Left renal cortex interstitium (tissue), 4 donors: Measurements from ENCODE around the gene CHRNB1. TPM values are rescaled to one million over a fixed set of nuclear protein-coding genes. Genes with fewer than 3 reads are reported as not detected.

Experiments used
- DNase-seq, 4 donors: peaks; one replicate each; pipeline ENCODE4 v3.0.0-alpha.2; 2013; ENCODE audit warnings: low read depth in 4 of 4, low spot score in 2 of 4, missing footprints in 1 of 4
- polyA plus RNA-seq, 4 donors: library from polyadenylated mRNA; unstranded; fragments of 120-200 nt; gene quantifications; one replicate each; pipeline ENCODE4 v1.2.1, GENCODE V29; 2013; ENCODE audit not compliant: insufficient read length in 4 of 4

CHRNB1 gene
- polyA plus RNA-seq, 4 donors = 10.3 to 10.8 (median 10.6) TPM

DNA sequence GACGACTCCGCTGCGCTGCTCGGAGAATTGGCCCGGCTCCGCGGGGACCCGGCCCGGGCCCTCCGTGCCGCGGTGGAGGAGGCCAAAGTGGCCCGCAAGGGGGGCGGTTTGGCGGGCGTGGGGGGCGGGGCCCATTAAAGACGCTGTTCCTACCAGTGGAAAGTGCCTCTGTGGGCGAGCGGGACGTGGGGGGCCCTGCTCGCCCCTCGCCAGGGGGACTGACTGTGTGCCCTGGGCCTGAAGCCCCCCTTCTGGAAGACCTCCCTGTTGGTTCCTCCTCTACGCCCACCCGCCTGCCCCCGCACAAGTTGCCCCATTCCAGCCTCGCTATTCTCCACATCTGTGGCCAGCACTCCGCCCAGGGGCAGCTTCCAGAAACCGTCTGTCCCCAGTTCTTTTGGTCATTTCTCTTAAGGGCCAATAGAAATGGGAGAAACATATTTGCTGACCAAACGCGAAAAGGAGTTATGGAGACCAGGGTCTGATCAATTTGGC is 7.4 kb upstream of the CHRNB1 start:
- DNase-seq = no peak

DNA sequence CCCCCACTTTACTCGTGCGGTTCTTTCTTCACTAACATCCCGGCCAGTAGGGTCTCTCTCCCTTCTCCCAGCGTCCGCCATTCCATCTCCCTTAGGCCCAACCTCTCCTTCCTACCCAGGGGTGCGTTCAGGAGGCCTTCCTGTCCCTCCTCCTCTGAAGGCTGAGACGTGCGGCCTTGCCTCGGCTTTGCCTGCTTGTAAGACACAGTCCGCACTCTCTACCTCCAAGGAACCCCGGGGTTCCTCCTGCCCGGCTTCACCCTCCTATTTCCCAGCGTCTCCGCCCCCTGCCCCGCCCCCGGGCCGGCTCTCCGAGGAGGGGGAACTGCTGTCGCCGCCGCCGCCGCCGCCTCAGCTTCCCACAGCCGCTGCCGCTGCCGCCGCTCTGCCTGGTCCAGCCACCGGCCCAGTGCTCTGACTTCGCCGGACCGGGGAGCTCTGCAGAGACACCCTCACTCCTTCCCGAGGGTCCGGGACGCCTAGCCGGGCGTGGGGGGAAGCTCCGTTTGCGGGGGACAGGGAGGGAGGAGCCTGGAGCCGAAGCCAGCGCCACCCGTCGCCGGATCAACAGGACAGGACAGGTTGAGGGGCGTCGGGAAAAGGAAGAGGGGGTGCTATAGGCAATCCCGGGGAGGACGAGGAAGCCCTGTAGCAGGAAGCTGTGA is 6.8 kb upstream of the CHRNB1 start:
- peak in 2 of 4 donors; percentile 28 to 42 for DNase-seq

DNA sequence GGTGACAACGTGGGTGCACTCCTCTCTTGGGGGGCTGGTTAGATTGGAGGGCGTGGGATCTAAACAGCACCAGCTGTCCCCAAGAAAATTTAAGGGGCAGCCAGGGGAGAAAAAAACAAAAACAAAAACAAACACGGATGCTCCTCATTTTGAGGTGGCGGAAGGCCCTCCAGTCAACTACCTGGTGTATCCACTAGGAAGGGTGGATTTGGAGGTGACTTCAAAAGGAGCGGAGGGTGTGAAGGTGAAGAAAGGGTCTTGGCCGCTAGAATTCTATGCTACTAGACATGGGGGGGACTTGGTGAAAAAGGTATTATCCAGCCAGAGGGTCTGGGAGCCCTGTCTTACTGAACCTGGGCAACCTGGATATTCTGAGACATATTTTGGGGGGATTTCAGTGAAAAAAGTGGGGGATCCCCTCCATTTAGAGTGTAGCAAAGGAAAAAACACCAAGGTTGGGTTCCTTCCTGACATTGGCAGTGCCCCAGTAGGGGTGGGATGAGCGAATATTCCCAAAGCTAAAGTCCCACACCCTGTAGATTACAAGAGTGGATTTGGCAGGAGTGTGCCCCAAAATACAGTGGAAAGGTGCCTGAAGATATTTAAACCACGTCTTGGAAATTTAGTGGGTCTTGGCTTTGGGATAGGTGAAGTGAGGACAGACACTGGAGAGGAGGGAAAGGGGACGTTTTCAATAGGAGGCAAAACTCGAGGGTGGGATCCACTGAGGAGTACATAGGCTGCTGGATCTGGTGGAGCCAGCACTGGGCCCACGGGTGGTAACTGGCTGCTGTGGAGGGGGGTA is 6.0 kb upstream of the CHRNB1 start:
- DNase-seq = no peak

DNA sequence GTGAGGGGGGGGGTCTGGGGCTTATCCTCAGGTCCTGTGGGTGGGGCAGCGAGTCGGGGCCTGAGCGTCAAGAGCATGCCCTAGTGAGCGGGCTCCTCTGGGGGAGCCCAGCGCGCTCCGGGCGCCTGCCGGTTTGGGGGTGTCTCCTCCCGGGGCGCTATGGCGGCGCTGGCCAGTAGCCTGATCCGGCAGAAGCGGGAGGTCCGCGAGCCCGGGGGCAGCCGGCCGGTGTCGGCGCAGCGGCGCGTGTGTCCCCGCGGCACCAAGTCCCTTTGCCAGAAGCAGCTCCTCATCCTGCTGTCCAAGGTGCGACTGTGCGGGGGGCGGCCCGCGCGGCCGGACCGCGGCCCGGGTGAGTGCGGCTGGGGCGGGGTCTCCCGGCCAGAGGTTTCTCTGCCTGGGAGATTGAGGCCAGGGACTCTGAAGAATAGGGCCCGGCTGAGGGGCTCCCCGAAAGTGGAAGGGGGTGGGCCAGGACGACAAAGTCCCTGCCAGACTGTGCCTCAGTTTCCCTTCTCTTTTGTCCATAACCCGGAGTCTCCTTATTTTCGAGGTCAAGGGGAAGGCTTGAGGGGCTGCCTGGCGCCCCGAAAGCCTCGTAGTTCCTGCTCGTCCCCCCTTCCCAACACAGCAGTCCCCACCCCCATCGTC is 5.3 kb upstream of the CHRNB1 start, which contains the start of gene FGF11:
Gene FGF11, plus strand, starts transcription at position 51 of the 651 bp plus-strand sequence. Its CDS starts 109 bp downstream, at position 160.
- DNase-seq = no peak

DNA sequence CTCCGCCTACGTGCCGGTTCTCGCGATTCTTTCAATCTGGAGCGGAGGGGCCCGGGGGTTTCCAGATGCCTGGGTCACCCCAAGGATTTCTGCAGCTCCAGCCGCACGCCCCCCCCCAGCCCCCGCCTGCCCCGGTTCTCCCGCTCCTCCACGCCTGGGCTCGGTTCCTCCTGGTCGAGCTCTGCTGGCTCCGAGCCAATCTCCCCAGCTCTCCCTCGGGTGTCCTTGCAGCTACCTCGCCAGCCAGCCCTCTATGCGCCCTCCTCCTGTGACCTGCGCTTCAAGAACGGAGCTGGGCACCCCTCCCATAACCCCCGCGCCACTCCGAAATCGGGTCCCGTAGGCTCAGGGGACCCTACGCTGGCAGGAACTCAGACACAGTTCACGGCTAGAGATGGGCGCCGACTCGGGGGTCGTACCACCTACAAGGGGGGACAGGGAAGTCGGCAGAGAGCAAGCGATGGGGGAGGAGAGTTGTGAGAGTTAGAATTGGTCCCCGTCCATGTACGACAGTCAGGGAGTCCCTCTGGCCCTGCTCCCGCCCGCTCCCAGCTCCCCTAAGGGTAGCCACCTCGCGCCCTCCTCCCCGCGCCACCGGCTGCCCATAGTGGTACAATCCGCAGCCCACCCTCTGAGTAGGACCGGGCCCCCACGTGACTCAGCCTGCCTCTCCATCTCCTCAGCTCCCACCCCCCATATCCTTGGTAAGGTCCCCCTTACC is 4.6 kb upstream of the CHRNB1 start:
- DNase-seq = peak in 2 of 4 donors; percentile 47 to 51

DNA sequence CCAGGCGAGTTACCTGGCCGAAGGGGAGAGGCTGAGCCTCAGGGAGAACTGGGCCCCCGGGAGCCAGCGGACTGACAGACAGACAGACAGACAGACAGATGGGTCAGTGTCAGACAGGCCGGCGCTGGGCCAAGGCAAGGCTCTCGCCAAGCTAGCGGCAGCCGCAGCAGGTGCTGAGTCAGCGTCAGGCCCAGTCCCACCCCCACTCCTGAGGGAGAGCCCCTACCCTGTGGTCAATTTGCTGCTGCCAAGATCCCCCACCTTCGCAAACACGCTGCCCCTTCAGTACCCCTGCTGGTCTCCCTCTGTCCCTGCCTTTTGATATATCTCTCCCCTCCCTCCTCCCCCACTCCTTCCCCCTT is 4.0 kb upstream of the CHRNB1 start:
- peak in 1 of 4 donors; percentile 21 for DNase-seq

DNA sequence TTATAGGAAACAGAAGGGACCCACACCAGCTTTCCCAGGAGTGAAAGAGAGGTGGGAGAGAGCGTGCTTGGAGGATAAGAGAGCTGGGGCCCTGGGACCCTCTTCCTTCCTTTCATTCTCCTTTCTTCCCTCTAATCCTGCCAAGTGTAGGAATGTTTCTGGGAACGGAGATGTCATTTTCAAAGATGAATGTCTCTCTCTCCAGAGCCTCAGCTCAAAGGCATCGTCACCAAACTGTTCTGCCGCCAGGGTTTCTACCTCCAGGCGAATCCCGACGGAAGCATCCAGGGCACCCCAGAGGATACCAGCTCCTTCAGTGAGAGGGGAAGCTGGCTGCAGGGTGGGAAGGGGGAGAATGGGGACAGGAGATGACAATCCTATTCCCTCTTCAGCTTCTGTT is 3.6 kb upstream of the CHRNB1 start:
- DNase-seq = no peak

DNA sequence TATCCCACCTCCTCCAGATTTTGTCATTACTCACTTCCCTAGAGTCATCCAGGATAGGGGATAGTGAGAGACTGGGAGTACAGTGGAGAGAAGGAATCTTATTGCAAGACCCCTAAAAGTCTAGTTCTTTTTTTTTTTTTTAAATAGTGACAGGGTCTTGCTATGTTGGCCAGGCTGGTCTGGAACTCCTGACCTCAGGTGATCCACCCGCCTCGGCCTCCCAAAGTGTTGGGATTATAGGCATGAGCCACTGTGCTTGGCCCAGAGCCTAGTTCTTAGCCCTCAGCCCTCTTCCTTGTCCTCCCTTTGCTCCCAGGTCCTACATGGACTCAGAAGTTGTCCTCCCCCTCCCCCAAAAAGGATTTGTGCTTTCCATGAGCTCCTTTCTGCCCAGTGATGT is 2.7 kb upstream of the CHRNB1 start:
- DNase-seq = no peak

DNA sequence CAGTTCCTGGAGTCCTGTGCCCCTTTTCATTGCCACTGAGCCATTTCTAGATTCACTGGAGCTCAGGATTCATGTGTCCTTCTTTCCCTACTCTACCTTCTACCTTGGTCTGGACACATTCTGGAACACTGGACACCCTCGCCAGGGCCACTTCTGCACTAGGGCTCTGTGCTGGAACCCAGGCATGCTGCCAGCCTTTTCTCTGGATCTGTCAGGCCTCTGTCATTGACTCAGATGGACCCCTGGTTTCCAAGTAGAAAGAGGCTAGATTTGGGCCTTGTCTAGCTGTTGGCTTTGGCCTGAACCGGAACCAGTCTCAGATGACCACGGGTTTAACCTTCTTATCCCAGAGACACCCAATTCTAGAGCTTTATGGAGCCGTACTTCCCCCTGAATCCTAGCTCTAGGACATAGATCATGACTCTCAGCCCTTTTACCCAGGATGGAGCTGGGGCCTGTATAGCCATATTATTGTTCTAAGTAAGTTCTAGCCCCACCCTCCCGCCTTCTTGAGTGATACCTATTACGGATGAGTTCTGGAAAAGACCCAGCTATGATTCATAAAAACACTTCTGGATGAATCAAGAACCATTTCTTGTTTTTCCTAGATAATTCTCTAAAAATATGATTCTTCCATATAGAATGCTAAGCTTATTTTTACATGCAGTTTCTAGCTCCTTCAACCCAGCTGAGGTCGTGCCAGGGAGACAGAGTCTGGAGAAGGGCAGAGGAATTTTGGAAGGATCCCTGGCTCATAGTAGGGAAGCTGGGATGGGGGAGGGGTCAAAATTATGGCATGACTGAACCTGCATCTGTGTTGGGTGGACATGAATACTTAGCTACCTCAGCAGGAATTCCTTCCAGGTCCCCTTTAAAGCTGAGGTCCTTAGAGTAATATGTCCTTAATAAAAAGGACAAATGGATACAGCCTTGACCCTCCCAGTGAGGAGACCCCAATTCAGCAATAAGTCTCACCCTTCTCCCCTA is 1.1 kb upstream of the CHRNB1 start:
- DNase-seq = no peak

DNA sequence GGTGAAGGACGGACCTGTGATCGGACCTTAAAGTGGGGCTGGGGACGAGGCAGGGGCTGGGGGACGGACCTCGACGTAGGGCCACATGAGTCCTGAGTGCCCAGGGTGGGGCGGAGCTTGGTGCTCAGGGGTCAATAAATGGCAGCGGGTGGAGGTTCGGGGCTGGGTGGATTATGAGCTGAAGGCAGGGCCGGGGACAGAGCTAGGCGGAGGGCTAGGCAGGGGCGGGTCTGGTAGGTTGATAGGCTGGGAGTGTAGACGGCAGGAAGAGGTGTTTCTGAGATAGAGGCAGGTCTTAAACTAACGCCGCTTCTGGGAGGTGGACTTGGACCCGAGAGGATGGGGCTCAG is 733 bp downstream of the CHRNB1 start:
- no peak for DNase-seq

DNA sequence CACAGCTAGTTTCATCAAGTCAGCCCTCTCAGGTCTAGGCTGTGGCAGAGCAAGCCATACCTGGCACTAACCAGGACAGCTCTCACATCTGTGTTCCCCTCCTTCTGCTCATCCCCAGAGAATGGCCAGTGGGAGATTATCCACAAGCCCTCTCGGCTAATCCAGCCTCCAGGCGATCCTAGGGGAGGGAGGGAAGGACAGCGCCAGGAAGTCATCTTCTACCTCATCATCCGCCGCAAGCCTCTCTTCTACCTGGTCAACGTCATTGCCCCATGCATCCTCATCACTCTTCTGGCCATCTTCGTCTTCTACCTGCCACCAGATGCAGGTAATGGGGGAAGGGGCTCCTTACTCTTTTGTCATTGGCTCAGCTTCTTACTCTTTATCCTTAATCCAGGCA is 3.6 kb downstream of the CHRNB1 start:
- DNase-seq = no peak

DNA sequence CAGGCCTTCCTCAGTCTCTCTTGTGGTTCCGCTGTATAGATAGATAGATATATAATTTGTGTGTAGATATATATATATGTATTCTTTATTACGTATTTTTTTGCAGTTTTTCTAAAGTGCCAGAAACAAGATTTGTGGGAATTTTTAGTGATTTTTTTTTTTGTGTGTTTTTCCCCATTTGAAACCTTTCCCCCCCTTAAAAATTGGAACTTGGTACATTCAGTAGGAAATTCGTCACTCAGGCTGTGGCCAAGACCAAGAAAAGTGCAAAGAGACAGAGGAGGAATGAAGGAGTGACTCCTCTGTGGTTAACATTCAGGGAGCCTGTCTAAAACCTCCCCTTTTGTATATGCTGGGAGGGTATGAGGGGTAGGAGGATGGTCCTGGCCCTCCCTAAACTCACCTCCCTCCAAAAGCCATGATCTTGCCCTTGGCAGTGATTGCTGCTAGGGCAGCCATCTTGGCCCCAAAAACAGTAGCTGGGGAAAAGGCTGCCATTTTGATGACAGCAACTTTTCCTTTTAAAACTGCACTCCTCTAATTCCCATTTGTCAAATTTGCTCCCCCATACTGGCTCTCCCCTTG is 15.2 kb downstream of the CHRNB1 start:
- DNase-seq = no peak

DNA sequence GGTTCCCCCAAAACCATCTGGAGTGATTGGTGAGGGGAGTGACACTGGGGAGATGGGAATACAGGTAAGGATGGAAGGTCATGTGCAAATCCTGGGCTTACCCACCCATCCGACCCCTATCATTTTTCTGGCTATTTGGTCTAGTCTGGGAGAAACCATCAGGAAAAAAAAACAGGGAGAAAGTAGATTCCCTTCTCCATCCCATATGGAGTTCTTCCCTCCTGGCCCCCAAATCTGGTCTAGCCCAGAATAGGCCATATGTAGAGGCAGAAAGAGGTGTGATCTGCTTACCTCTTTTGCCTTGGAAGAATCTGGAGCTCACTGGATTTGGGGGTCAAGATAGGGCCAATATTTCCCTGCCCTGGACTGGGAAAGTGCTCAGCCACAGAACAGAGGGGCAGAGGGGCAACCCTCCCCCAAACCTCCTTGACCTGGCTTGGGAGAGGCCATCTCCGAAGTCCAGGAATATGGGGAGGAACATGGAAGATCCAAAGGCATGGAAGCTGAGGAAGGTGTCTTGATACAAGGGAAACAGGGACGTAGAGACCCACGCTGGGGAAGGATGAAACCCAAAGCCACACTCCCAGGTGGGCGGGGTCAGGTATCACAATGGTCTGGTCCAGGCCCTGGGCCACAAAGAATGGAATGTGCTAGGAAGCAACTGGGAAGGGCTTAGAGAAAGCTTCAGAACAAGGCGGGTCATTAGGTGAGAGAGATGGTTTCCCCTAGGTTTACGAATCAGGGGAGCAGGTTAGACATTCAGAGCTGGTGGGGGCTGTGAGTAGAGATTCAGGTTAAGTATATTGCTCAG is 16.2 kb downstream of the CHRNB1 start:
- no peak for DNase-seq

DNA sequence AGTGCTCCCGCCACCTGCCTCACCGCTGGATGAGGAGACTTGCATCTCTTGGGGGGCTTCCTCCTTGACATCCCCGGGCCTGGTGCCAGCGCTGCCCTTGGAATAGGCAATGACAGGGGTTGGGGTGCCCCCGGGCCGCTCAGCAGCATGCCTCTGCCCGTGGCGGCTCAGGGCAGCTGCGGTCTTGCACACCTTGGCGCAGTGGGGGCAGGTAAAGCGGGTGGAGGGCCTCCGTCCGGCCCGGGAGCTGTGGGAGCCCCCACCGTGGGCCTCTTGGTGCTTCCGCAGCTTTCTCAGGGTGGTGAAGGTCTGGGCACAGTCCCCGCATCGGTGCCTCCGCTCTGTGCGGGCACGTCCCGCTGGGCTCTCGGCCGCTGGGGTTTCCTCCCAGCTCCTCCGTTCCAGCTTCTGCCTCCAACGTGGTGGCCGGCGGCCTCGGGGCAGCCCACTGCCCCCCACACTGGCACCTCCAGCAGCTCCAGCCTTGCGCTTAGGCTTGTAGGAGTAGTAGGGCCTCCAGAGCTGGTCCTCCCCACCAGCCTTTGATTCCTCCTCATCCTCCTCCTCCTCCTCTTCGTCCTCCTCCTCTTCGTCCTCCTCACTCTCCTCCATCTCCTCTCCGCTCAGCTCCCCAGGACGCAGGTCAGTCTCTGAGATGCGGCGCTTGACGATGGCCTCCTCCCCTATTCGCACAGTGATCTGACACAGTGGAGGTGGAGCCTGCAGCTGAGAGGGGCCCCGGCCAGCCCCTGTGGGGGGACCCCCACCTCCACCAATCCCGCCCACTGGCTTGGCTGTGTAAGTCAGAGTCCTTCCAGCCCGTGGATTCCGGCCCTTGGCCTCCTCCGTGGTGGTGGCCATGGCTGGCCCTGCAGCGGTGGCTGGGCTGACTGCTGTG is 17.9 kb downstream of the CHRNB1 start:
- no peak for DNase-seq

DNA sequence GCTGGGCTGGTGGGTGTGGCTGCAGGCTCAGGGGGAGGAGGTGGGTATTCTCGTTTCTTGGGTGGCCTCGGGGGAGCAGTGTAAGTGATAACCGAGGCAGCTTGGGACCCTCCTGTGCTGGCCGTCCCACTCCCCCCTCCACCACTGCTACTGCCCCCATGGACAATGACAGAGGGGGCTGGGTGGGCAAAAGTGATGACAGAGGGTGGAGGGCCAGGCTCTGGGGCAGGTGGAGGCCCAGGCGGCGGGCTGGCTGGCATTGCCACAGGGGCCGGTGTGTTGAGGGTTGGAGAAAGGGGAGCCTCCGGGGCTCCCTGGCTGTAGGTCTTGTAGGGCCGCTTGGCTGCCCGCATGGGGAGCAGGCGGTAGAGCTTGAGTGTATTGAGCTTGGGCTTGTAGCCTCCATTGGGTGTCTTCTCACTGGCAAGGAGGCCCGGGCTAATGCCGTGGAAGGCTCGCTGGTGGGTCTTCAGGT is 18.5 kb downstream of the CHRNB1 start:
- DNase-seq = no peak

DNA sequence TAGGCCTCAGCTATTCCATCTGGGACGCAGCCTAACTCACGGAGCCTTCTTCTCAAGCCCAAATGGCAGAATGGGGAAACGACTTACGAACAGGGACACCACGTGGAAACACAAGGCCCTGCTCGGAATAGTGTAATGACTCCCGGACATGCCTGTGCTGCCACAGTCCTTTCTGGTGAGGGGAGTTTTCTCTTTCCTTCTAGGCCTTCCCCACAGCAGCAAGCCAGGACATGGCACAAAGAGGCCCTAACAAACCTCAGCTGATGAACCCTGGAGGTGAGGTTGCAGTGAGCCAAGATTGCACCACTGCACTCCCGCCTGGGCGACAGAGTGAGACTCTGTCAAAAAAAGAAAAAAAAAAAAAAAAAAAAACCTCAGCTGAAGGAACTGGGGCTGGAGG is 19.2 kb downstream of the CHRNB1 start:
- no peak for DNase-seq

DNA sequence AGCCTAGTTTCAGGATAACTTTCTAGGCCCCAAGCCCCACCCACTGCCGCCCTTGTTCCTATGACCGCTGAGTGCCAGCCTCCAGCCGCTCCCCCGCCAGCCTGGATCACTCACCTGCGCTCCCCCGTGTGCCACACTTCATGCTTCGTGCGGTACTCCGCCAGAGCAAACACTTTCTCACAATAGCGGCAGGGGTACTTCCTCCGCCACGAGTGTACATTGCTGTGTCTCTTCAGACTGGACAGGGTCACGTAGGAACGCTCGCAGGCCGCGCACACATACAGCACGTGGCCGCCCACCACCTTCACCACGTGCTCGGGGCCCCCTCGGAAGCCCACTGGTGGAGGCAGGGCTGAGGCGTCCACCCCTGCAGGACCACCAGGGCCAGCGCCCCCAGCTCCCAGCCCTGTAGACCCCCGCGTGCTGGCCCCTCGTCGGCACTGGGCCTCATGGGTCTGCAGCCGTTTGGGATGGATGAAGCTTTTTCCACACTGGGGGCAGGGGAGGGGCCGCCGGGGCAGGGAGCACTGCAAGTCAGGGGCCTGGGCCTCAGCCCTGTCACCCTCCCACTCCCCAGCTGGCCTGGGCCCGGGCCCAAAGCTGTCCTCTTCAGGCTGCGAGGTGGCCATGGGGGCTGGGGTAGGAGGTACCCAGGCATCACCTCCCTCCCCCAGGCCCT is 20.9 kb downstream of the CHRNB1 start:
- DNase-seq = no peak
